Caco-2 (cell line): ENCODE results near the gene FADS3. TPM values are rescaled to one million over a fixed set of nuclear protein-coding genes. Genes with fewer than 3 reads are reported as not detected.

Source experiments
- BruUV-seq: library from RNA; stranded (reverse); fragments of 400-500 nt; replicated peaks from 2 replicates; lab custom pipeline; 2021; lab: Mats Ljungman, UMichigan
- CTCF ChIA-PET: fragments of 300-600 bp; sonication (Branson Sonifier 250); formaldehyde crosslinking; loops from one replicate; lab custom pipeline; 2022; ENCODE audit warnings: antibody characterized with exemption; lab: Charles Lee
- POLR2A ChIA-PET: fragments of 300-600 bp; sonication (Branson Sonifier 250); formaldehyde crosslinking; loops from one replicate; lab custom pipeline; 2022; ENCODE audit warnings: antibody characterized with exemption; lab: Charles Lee
- DNase-seq, 2 experiments: peaks; one replicate each; pipeline versions ENCODE4 v3.0.0 to v3.0.0-alpha.2; 2020 to 2022
- H3K27me3 ChIP-seq: replicated peaks from 2 replicates; pipeline ENCODE4 v1.6.0; 2011; ENCODE audit warnings: low read length; ENCODE audit not compliant: control insufficient read depth, insufficient read depth
- H3K36me3 ChIP-seq: 2 replicates; pipeline ENCODE4 v1.5.1; 2011; ENCODE audit warnings: low read length; ENCODE audit not compliant: control insufficient read depth, insufficient read depth
- H3K4me1 ChIP-seq: fragments of 250-450 bp; sonication (Bioruptor Pico); 2 replicates; pipeline ENCODE4 v1.5.1; 2020; ENCODE audit warnings: mild to moderate bottlenecking
- H3K4me3 ChIP-seq: 2 replicates; pipeline ENCODE4 v1.5.1; 2011; ENCODE audit warnings: low read depth, mild to moderate bottlenecking, control low read depth, low read length
- H3K9me3 ChIP-seq: fragments of 250-450 bp; sonication (Bioruptor Pico); 2 replicates; pipeline ENCODE4 v1.5.1; 2020; ENCODE audit warnings: mild to moderate bottlenecking, moderate library complexity
- H3K27ac Mint-ChIP-seq: one replicate; pipeline ENCODE4 v1.8.0; 2022; ENCODE audit warnings: mixed read lengths; ENCODE audit not compliant: unreplicated experiment
- H3K27me3 Mint-ChIP-seq: one replicate; pipeline ENCODE4 v1.8.0; 2022; ENCODE audit warnings: mixed read lengths; ENCODE audit not compliant: insufficient read depth, unreplicated experiment
- H3K36me3 Mint-ChIP-seq: one replicate; pipeline ENCODE4 v1.8.0; 2022; ENCODE audit warnings: mild to moderate bottlenecking, mixed read lengths; ENCODE audit not compliant: insufficient read depth, unreplicated experiment
- H3K4me1 Mint-ChIP-seq: one replicate; pipeline ENCODE4 v1.8.0; 2022; ENCODE audit warnings: low read depth, mixed read lengths; ENCODE audit not compliant: unreplicated experiment
- H3K4me3 Mint-ChIP-seq: one replicate; pipeline ENCODE4 v1.8.0; 2022; ENCODE audit warnings: mild to moderate bottlenecking, moderate library complexity, mixed read lengths; ENCODE audit not compliant: unreplicated experiment
- H3K9me3 Mint-ChIP-seq: one replicate; pipeline ENCODE4 v1.8.0; 2022; ENCODE audit warnings: mixed read lengths; ENCODE audit not compliant: unreplicated experiment
- CTCF ChIP-seq, 2 experiments: fragments of 200-600 bp in 1 of 2; IDR thresholded peaks; 1 replicate in 1 of 2; 2 replicates in 1 of 2; pipeline versions ENCODE4 v1.5.1 to v1.8.0; 2011 to 2022; ENCODE audit warnings: antibody characterized with exemption in 1 of 2, control low read depth in 1 of 2, inconsistent platforms in 1 of 2, low read depth in 1 of 2, low read length in 1 of 2, mild to moderate bottlenecking in 1 of 2, moderate library complexity in 1 of 2; ENCODE audit not compliant: insufficient read depth in 1 of 2, severe bottlenecking in 1 of 2, unreplicated experiment in 1 of 2
- intact Hi-C: fragments of 100-400 bp; cut with micrococcal nuclease; formaldehyde crosslinking; loops from one replicate; pipeline ENCODE4 v1.10.0; 2022; ENCODE audit not compliant: unreplicated experiment
- total RNA-seq: library from RNA; stranded (reverse); gene quantifications from 2 replicates; pipeline ENCODE4 v1.2.3, GENCODE V29; 2022

The FADS3 gene
- total RNA-seq, 1 experiment from 2014 or later: 32.7 TPM

GRCh38 chr11:61874377-61874809 is 17.0 kb downstream of the FADS3 start:
- ChIA-PET CTCF (interaction anchor here (0.9 kb wide), 1 partner anchor 10 kb away, joined by 6 read pairs; no protein-coding TSS in a partner anchor), POLR2A (no interaction called here)
- Histone ChIP-seq H3K36me3 (no peaks in the 10 kb centered on the region), H3K9me3 (no peaks in the 10 kb centered on the region), H3K4me3 (no peak overlapping the region), H3K27me3 (no peaks in the 10 kb centered on the region), H3K4me1 (peaks cover 6% of the 10 kb centered on the region; the same call in 1 of the 2 replicates)
- Mint-ChIP-seq H3K36me3 (no peaks in the 10 kb centered on the region), H3K27ac (no peak overlapping the region), H3K4me1 (no peaks in the 10 kb centered on the region), H3K9me3 (no peaks in the 10 kb centered on the region), H3K4me3 (no peak overlapping the region), H3K27me3 (no peaks in the 10 kb centered on the region)
- BruUV-seq: no TSS peak
- intact Hi-C loops: no loop called here
- no peak for TF ChIP-seq CTCF (IDR thresholded peaks at IDR 0.05; ENCODE audit: insufficient read depth in 1 of 2, low read depth in 1 of 2, low read length in 1 of 2, severe bottlenecking in 1 of 2, unreplicated experiment in 1 of 2)
- DNase-seq: no peak

- CTCF ChIA-PET: no interaction called here
- Mint-ChIP-seq H3K9me3 (no peaks in the 10 kb centered on the region), H3K27me3 (no peaks in the 10 kb centered on the region), H3K36me3 (no peaks in the 10 kb centered on the region), H3K27ac (no peak overlapping the region), H3K4me1 (no peaks in the 10 kb centered on the region), H3K4me3 (no peak overlapping the region)
- no peak for TF ChIP-seq CTCF (IDR thresholded peaks at IDR 0.05; ENCODE audit: insufficient read depth in 1 of 2, low read depth in 1 of 2, low read length in 1 of 2, severe bottlenecking in 1 of 2, unreplicated experiment in 1 of 2)
- no TSS peak for BruUV-seq
- Histone ChIP-seq H3K4me3 (no peak overlapping the region), H3K36me3 (no peaks in the 10 kb centered on the region), H3K9me3 (no peaks in the 10 kb centered on the region), H3K27me3 (no peaks in the 10 kb centered on the region), H3K4me1 (peaks cover 6% of the 10 kb centered on the region; the same call in 1 of the 2 replicates)
- intact Hi-C loops: no loop called here
- POLR2A ChIA-PET: no interaction called here
- no peak for DNase-seq
These were observed 17.6 kb downstream of the FADS3 start for GRCh38 chr11:61873588-61874376.

- Histone ChIP-seq H3K4me3 (no peak overlapping the region), H3K4me1 (peaks cover 6% of the 10 kb centered on the region; the same call in 1 of the 2 replicates), H3K27me3 (no peaks in the 10 kb centered on the region), H3K36me3 (no peaks in the 10 kb centered on the region), H3K9me3 (no peaks in the 10 kb centered on the region)
- no peak overlapping the region for H3K4me3 Mint-ChIP-seq
- CTCF ChIA-PET: interaction anchor here (1.3 kb wide), 1 partner anchor 76 kb away, joined by 5 read pairs; no protein-coding TSS in a partner anchor
- no peaks in the 10 kb centered on the region for H3K36me3 Mint-ChIP-seq
- BruUV-seq: no TSS peak
- POLR2A ChIA-PET: no interaction called here
- intact Hi-C loops: no loop called here
- H3K9me3 Mint-ChIP-seq: no peaks in the 10 kb centered on the region
- H3K4me1 Mint-ChIP-seq: no peaks in the 10 kb centered on the region
- TF ChIP-seq CTCF (IDR thresholded peaks at IDR 0.05; ENCODE audit: insufficient read depth in 1 of 2, low read depth in 1 of 2, low read length in 1 of 2, severe bottlenecking in 1 of 2, unreplicated experiment in 1 of 2): no peak
- no peaks in the 10 kb centered on the region for H3K27me3 Mint-ChIP-seq
- no peak for DNase-seq
- H3K27ac Mint-ChIP-seq: no peak overlapping the region
These were observed 18.3 kb downstream of the FADS3 start for GRCh38 chr11:61872935-61873565.
